SK-N-SH (cell line): ENCODE results near the gene RNLS. TPM values are rescaled to one million over a fixed set of nuclear protein-coding genes. Genes with fewer than 3 reads are reported as not detected.

Source experiments
- CTCF ChIA-PET: fragments of 300-600, 350-600 bp; formaldehyde crosslinking; extraction: SDS; loops from one replicate; lab custom pipeline; 2021; lab: Yijun Ruan, JAX
- POLR2A ChIA-PET: fragments of 350-600 bp; sonication (Branson Sonifier 250); formaldehyde crosslinking; extraction: SDS; loops from one replicate; lab custom pipeline; 2020; ENCODE audit warnings: antibody characterized with exemption, inconsistent platforms; lab: Yijun Ruan, JAX
- DNase-seq: peaks from one replicate; pipeline ENCODE4 v3.0.0; 2012
- H2AFZ ChIP-seq: fragments of 200-600 bp; sonication (generic); 2 replicates; pipeline ENCODE4 v1.8.1; 2016; ENCODE audit warnings: antibody characterized with exemption, mild to moderate bottlenecking, low read depth
- H3F3A ChIP-seq: fragments of 200-600 bp; sonication (generic); replicated peaks from 2 replicates; pipeline ENCODE3; 2016; ENCODE audit warnings: antibody characterized with exemption, mild to moderate bottlenecking; ENCODE audit not compliant: insufficient read depth
- H3K27ac ChIP-seq, 2 experiments: fragments of 200-500 bp in 1 of 2; fragments of 200-600 bp in 1 of 2; sonication (Bioruptor generic) in 1 of 2; sonication (generic), shearing (Covaris generic) in 1 of 2; 2 replicates each; pipeline versions ENCODE4 v1.5.1 to v1.6.1; 2014 to 2016; ENCODE audit warnings: low read depth in 2 of 2, inconsistent platforms in 1 of 2, low read length in 1 of 2, mild to moderate bottlenecking in 1 of 2, mixed read lengths in 1 of 2
- H3K27me3 ChIP-seq: fragments of 200-600 bp; sonication (generic), shearing (Covaris generic); 2 replicates; pipeline ENCODE4 v1.6.1; 2016; ENCODE audit warnings: mixed run types; ENCODE audit not compliant: insufficient read depth
- H3K36me3 ChIP-seq, 2 experiments: fragments of 200-500 bp in 1 of 2; fragments of 200-600 bp in 1 of 2; sonication (Bioruptor generic) in 1 of 2; sonication (generic) in 1 of 2; replicated peaks in 1 of 2; 2 replicates each; pipeline versions ENCODE3 to v1.5.1; 2014 to 2016; ENCODE audit warnings: low read length in 1 of 2, mild to moderate bottlenecking in 1 of 2; ENCODE audit not compliant: insufficient read depth in 2 of 2, control insufficient read depth in 1 of 2
- H3K4me1 ChIP-seq, 2 experiments: fragments of 200-500 bp in 1 of 2; fragments of 200-600 bp in 1 of 2; sonication (Bioruptor generic) in 1 of 2; sonication (generic), shearing (Covaris generic) in 1 of 2; 2 replicates each; pipeline versions ENCODE4 v1.5.1 to v1.6.1; 2014 to 2016; ENCODE audit warnings: low read depth in 1 of 2, low read length in 1 of 2, mixed run types in 1 of 2; ENCODE audit not compliant: insufficient read depth in 2 of 2, control insufficient read depth in 1 of 2
- H3K4me2 ChIP-seq: fragments of 200-600 bp; sonication (generic), shearing (Covaris generic); 2 replicates; pipeline ENCODE4 v1.6.1; 2017; ENCODE audit warnings: mixed run types
- H3K4me3 ChIP-seq, 2 experiments: fragments of 200-500 bp in 1 of 2; fragments of 200-600 bp in 1 of 2; sonication (Bioruptor generic) in 1 of 2; sonication (generic), shearing (Covaris generic) in 1 of 2; 2 replicates each; pipeline versions ENCODE4 v1.5.1 to v1.8.1; 2014 to 2016; ENCODE audit warnings: low read depth in 2 of 2, inconsistent platforms in 1 of 2, low read length in 1 of 2, mild to moderate bottlenecking in 1 of 2, mixed read lengths in 1 of 2, moderate library complexity in 1 of 2
- H3K79me2 ChIP-seq: fragments of 200-600 bp; sonication (generic); 2 replicates; pipeline ENCODE4 v1.8.1; 2017; ENCODE audit warnings: mild to moderate bottlenecking; ENCODE audit not compliant: insufficient read depth
- H3K9ac ChIP-seq: fragments of 200-600 bp; sonication (generic); 2 replicates; pipeline ENCODE4 v1.6.1; 2017; ENCODE audit warnings: mixed run types
- H3K9me2 ChIP-seq: fragments of 200-600 bp; sonication (generic); 2 replicates; pipeline ENCODE4 v1.6.1; 2017; ENCODE audit warnings: mixed run types
- H3K9me3 ChIP-seq: fragments of 200-600 bp; sonication (generic); 2 replicates; pipeline ENCODE4 v1.6.1; 2017; ENCODE audit warnings: mixed run types, mild to moderate bottlenecking, moderate library complexity
- H4K20me1 ChIP-seq: fragments of 200-600 bp; sonication (generic); 2 replicates; pipeline ENCODE4 v1.6.1; 2017; ENCODE audit warnings: mild to moderate bottlenecking, mixed run types; ENCODE audit not compliant: insufficient read depth
- FOSL2 ChIP-seq: IDR thresholded peaks from 2 replicates; pipeline ENCODE4 v1.4.0; 2012; ENCODE audit warnings: low read depth, mild to moderate bottlenecking, moderate library complexity, borderline replicate concordance
- FOXJ3 ChIP-seq: sonication (generic); formaldehyde crosslinking; IDR thresholded peaks from 2 replicates; pipeline ENCODE4 v1.5.1; 2020; ENCODE audit warnings: mild to moderate bottlenecking, missing genetic modification reagents
- GABPA ChIP-seq: IDR thresholded peaks from 2 replicates; pipeline ENCODE4 v1.4.0; 2012; ENCODE audit warnings: low read depth, mild to moderate bottlenecking
- GATA2 ChIP-seq: sonication (generic); formaldehyde crosslinking; IDR thresholded peaks from 2 replicates; pipeline ENCODE4 v1.5.0; 2020; ENCODE audit warnings: mild to moderate bottlenecking, missing genetic modification reagents
- MXI1 ChIP-seq: IDR thresholded peaks from 2 replicates; pipeline ENCODE4 v1.6.1; 2012; ENCODE audit warnings: mild to moderate bottlenecking, low read depth, low read length, improper control_type of control experiment
- NFIC ChIP-seq: IDR thresholded peaks from 2 replicates; pipeline ENCODE4 v1.4.0; 2012; ENCODE audit warnings: borderline replicate concordance
- NRF1 ChIP-seq: IDR thresholded peaks from 2 replicates; pipeline ENCODE4 v1.6.1; 2012; ENCODE audit warnings: low read depth, mild to moderate bottlenecking, low read length
- POLR2AphosphoS5 ChIP-seq: IDR thresholded peaks from 2 replicates; pipeline ENCODE4 v1.6.1; 2012; ENCODE audit warnings: low read depth, low read length
- RAD21 ChIP-seq: IDR thresholded peaks from 2 replicates; pipeline ENCODE4 v1.6.1; 2012; ENCODE audit warnings: mild to moderate bottlenecking, low read length
- RCOR1 ChIP-seq: fragments of 150-350 bp; IDR thresholded peaks from 2 replicates; pipeline ENCODE4 v1.6.1; 2017; ENCODE audit warnings: antibody characterized with exemption, low read length
- RFX5 ChIP-seq: IDR thresholded peaks from 2 replicates; pipeline ENCODE4 v1.6.1; 2012; ENCODE audit warnings: mild to moderate bottlenecking, improper control_type of control experiment, low read length
- RXRA ChIP-seq: IDR thresholded peaks from 2 replicates; pipeline ENCODE4 v1.4.0; 2012; ENCODE audit warnings: low read depth, mild to moderate bottlenecking, borderline replicate concordance
- SMC3 ChIP-seq: IDR thresholded peaks from 2 replicates; pipeline ENCODE4 v1.6.1; 2012; ENCODE audit warnings: low read depth, low read length, improper control_type of control experiment
- TAF1 ChIP-seq: IDR thresholded peaks from 2 replicates; pipeline ENCODE4 v1.6.1; 2012; ENCODE audit warnings: low read depth, mild to moderate bottlenecking, low read length, moderate library complexity, borderline replicate concordance
- TCF12 ChIP-seq: IDR thresholded peaks from 2 replicates; pipeline ENCODE4 v1.4.0; 2012
- TEAD4 ChIP-seq: IDR thresholded peaks from 2 replicates; pipeline ENCODE4 v1.4.0; 2012; ENCODE audit warnings: mild to moderate bottlenecking, borderline replicate concordance; ENCODE audit not compliant: insufficient read depth
- USF2 ChIP-seq: fragments of 150-350 bp; IDR thresholded peaks from 2 replicates; pipeline ENCODE4 v1.6.1; 2017; ENCODE audit warnings: antibody characterized with exemption, low read length, low read depth, borderline replicate concordance
- YY1 ChIP-seq: IDR thresholded peaks from 2 replicates; pipeline ENCODE4 v1.4.0; 2012; ENCODE audit warnings: low read depth, mild to moderate bottlenecking
- ZBTB33 ChIP-seq: IDR thresholded peaks from 2 replicates; pipeline ENCODE4 v1.4.0; 2012; ENCODE audit warnings: low read depth, borderline replicate concordance
- WGBS: methylation state at CpG from one replicate; pipeline ENCODE4 v1.1.6; 2017; ENCODE audit warnings: low lambda C conversion rate; 5-methylcytosine and 5-hydroxymethylcytosine counted together
- polyA plus RNA-seq, 3 experiments: library from polyadenylated mRNA; depleted of rRNA; stranded (reverse); fragments of >200 nt; gene quantifications; 2 replicates each; pipeline ENCODE4 v1.2.3, GENCODE V29; 2012

Gene RNLS
- polyA plus RNA-seq, 1 of the 3 experiments (the other 2 are of a cell fraction): not detected

GRCh38 chr10:88411772-88412349 is 171.3 kb downstream of the RNLS start (continued):
- no peak for TF ChIP-seq ZBTB33
- no peak for TF ChIP-seq RXRA

GRCh38 chr10:88409824-88410223 is 173.3 kb downstream of the RNLS start:
- Histone ChIP-seq H3K27ac (peak overlapping the region in 1 of 2 experiments; percentile 54; a peak in 2 of 4 replicates), H3K9me2 (no peaks in the 10 kb centered on the region)
- CTCF ChIA-PET: interaction anchor here (1.2 kb wide), 1 partner anchor 20 kb away, joined by 7 read pairs; no protein-coding TSS in a partner anchor
- TF ChIP-seq TAF1 (no peak), POLR2AphosphoS5 (no peak), USF2 (no peak), FOXJ3 (CRISPR knock-in tag) (no peak), GATA2 (no peak), YY1 (no peak), NRF1 (no peak), GABPA (no peak), SMC3 (no peak), TEAD4 (no peak), RFX5 (no peak), RAD21 (no peak), MXI1 (no peak), FOSL2 (no peak), TCF12 (no peak), RCOR1 (no peak), NFIC (no peak)
- TF ChIP-seq, all 33 proteins: peak for 0
- Histone ChIP-seq H3K4me3 (no peak overlapping the region), H3K4me2 (no peak overlapping the region), H2AFZ (peak overlapping the region; percentile 51; the same call in 1 of the 2 replicates), H3K9ac (no peak overlapping the region), H3K27me3 (no peaks in the 10 kb centered on the region), H4K20me1 (no peaks in the 10 kb centered on the region), H3K79me2 (no peaks in the 10 kb centered on the region), H3K36me3 (no peaks in the 10 kb centered on the region), H3F3A (peaks cover 16% of the 10 kb centered on the region), H3K9me3 (no peaks in the 10 kb centered on the region), H3K4me1 (peaks cover 0 to 10% of the 10 kb centered on the region in 2 experiments; a peak in 1 of 4 replicates)
- POLR2A ChIA-PET: no interaction called here
- WGBS: 78% methylated on average over 1 of the region's 1 CpG
- DNase-seq: no peak
